Lower leg skin (tissue), 4 donors: ENCODE data around the gene SYNE2. TPM values are rescaled to one million over a fixed set of nuclear protein-coding genes. Genes with fewer than 3 reads are reported as not detected.
"Not testable (repeated sequence)": the region's sequence is repeated elsewhere in the genome, so short reads cannot be mapped to it uniquely, and the experiment has no call there.

ENCODE experiments used
- DNase-seq, 2 donors: peaks; one replicate each; pipeline ENCODE4 v3.0.0-alpha.2; 2019; ENCODE audit warnings: low spot score in 2 of 2
- H3K4me3 ChIP-seq: fragments of 200-600 bp; sonication (generic); 2 replicates; pipeline ENCODE4 v1.5.1; 2017; ENCODE audit warnings: mild to moderate bottlenecking, low read depth; ENCODE audit not compliant: poor library complexity, severe bottlenecking
- POLR2A ChIP-seq, 2 donors: fragments of 450-650 bp; IDR thresholded peaks; one replicate each; pipeline ENCODE4 v1.6.1; 2016 to 2017; ENCODE audit warnings: antibody characterized with exemption in 2 of 2, mild to moderate bottlenecking in 1 of 2, moderate library complexity in 1 of 2
- WGBS, 2 donors: methylation state at CpG; one replicate each; pipeline ENCODE4 v1.1.5; 2018; 5-methylcytosine and 5-hydroxymethylcytosine counted together
- intact Hi-C: fragments of 100-400 bp; cut with DNase I; formaldehyde crosslinking; loops from one replicate; pipeline ENCODE4 v1.15.0; 2023; ENCODE audit warnings: low total_unique reads
- total RNA-seq, 4 donors: library from RNA; depleted of rRNA; stranded (reverse); fragments of >200 nt; gene quantifications; one replicate each; pipeline ENCODE4 v1.1.0, GENCODE V29; 2016
- TF ChIP-seq, protein P1 (sequence below), 3 donors: fragments of 450-650 bp; IDR thresholded peaks; one replicate each; pipeline ENCODE4 v1.5.1; 2016; ENCODE audit warnings: antibody characterized with exemption in 3 of 3, mild to moderate bottlenecking in 3 of 3, moderate library complexity in 2 of 3

Gene SYNE2
- total RNA-seq, 4 donors from 2014 or later, result 200 to 479 (median 232) TPM

- 82 to 89% methylated on average over 6 of the region's 6 CpGs for WGBS, 2 donors
- no peak for DNase-seq
- intact Hi-C loops, result no loop called here
- TF ChIP-seq, protein P1, sequence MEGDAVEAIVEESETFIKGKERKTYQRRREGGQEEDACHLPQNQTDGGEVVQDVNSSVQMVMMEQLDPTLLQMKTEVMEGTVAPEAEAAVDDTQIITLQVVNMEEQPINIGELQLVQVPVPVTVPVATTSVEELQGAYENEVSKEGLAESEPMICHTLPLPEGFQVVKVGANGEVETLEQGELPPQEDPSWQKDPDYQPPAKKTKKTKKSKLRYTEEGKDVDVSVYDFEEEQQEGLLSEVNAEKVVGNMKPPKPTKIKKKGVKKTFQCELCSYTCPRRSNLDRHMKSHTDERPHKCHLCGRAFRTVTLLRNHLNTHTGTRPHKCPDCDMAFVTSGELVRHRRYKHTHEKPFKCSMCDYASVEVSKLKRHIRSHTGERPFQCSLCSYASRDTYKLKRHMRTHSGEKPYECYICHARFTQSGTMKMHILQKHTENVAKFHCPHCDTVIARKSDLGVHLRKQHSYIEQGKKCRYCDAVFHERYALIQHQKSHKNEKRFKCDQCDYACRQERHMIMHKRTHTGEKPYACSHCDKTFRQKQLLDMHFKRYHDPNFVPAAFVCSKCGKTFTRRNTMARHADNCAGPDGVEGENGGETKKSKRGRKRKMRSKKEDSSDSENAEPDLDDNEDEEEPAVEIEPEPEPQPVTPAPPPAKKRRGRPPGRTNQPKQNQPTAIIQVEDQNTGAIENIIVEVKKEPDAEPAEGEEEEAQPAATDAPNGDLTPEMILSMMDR (IDR thresholded peaks at IDR 0.05), result no peak
- no peak for TF ChIP-seq POLR2A (IDR thresholded peaks at IDR 0.05)
- no peak overlapping the region for H3K4me3 ChIP-seq
Measured at GRCh38 chr14:64115401-64115800, 262.6 kb downstream of the SYNE2 start.

- no peak for DNase-seq
- TF ChIP-seq, protein P1 (IDR thresholded peaks at IDR 0.05), result no peak
- TF ChIP-seq POLR2A (IDR thresholded peaks at IDR 0.05), result no peak
- 44 to 48% methylated on average over 11 of the region's 11 CpGs for WGBS, 2 donors
- H3K4me3 ChIP-seq, result no peak overlapping the region
- intact Hi-C loops, result no loop called here
Measured at GRCh38 chr14:64117671-64118402, 265.0 kb downstream of the SYNE2 start.

DNA sequence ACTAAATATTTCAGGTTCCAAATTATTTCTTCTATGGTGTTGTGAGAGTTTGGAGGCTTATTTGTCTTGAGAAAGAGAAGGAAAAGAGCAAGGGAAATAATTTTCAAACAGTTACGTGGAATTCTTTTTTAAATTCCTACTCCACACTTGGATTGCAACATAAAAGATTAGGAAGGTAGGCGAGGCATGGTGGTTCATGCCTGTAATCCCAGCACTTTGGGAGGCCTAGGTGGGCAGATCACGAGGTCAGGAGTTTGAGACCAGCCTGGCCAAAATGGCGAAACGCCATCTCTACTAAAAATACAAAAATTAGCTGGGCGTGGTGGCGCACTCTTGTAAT is 265.6 kb downstream of the SYNE2 start:
- WGBS, 2 donors, result 83 to 90% methylated on average over 7 of the region's 7 CpGs
- DNase-seq, intact Hi-C loops, H3K4me3 ChIP-seq: not testable (repeated sequence)

DNA sequence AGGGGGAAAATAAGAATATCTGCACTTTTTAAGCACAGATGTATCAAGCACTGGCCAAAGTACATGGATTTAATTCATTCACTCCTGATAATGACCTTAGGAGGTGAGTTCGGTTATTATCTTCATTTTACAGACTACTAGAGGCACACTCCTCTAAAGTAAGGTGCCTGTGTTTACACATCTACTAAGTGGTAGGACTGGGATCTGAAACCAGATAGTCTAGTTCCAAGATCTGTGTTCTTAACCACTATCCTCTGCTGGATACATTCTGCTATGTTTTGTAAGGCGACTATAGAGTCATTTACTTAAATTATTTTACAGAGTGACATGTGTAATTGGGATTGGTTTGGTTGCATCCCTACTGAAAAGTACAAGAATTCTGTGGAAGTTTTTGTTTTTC is 266.1 kb downstream of the SYNE2 start:
- 91 to 92% methylated on average over 2 of the region's 2 CpGs for WGBS, 2 donors
- TF ChIP-seq, protein P1 (IDR thresholded peaks at IDR 0.05), result no peak
- no peak for TF ChIP-seq POLR2A (IDR thresholded peaks at IDR 0.05)
- DNase-seq, result no peak
- H3K4me3 ChIP-seq, result no peak overlapping the region
- intact Hi-C loops, result no loop called here

DNA sequence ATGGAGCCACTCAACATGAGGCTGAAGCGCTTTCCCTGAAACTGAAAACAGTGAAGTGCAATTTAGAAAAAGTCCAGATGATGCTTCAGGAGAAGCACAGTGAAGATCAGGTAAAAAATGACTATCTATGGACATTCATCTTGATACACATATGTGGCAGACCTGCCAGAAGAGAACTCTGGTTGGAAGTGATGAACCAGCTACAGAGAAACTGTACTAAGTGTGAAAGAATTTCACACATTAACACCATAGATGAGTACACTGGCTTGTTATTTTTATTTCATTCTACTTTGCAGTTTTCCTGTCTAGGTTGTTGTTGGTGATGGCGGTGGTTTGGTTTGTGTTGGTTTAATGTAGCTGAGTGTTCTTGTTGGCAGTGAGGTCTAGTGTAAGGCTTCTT is 266.7 kb downstream of the SYNE2 start:
- intact Hi-C loops, result no loop called here
- H3K4me3 ChIP-seq, result no peak overlapping the region
- TF ChIP-seq, protein P1 (IDR thresholded peaks at IDR 0.05), result no peak
- no peak for TF ChIP-seq POLR2A (IDR thresholded peaks at IDR 0.05)
- WGBS, 2 donors, result 96 to 98% methylated on average over 2 of the region's 2 CpGs
- DNase-seq, result no peak

GRCh38 chr14:64119980-64120379 is 267.2 kb downstream of the SYNE2 start:
- DNase-seq, result no peak
- TF ChIP-seq, protein P1 (IDR thresholded peaks at IDR 0.05), result no peak
- no peak for TF ChIP-seq POLR2A (IDR thresholded peaks at IDR 0.05)
- H3K4me3 ChIP-seq, result no peak overlapping the region
- intact Hi-C loops, result loop anchor here (5.0 kb wide), 1 partner anchor 1203 kb away; no protein-coding TSS in a partner anchor
